ENCODE measurements around the gene SRSF1.
"Not testable (repeated sequence)": the region's sequence is repeated elsewhere in the genome, so short reads cannot be mapped to it uniquely, and the experiment has no call there.

Gene SRSF1

GRCh38 chr17:57988301-57989250 is 18.5 kb downstream of the SRSF1 start:
- peak; percentile 77 for DNase-seq

GRCh38 chr17:57987581-57988300 is 19.3 kb downstream of the SRSF1 start, which contains the start of gene VEZF1:
VEZF1 (minus strand) TSS chr17:57988254; CDS start chr17:57988111, 143 bp downstream.
- DNase-seq, result peak; percentile 77

DNA sequence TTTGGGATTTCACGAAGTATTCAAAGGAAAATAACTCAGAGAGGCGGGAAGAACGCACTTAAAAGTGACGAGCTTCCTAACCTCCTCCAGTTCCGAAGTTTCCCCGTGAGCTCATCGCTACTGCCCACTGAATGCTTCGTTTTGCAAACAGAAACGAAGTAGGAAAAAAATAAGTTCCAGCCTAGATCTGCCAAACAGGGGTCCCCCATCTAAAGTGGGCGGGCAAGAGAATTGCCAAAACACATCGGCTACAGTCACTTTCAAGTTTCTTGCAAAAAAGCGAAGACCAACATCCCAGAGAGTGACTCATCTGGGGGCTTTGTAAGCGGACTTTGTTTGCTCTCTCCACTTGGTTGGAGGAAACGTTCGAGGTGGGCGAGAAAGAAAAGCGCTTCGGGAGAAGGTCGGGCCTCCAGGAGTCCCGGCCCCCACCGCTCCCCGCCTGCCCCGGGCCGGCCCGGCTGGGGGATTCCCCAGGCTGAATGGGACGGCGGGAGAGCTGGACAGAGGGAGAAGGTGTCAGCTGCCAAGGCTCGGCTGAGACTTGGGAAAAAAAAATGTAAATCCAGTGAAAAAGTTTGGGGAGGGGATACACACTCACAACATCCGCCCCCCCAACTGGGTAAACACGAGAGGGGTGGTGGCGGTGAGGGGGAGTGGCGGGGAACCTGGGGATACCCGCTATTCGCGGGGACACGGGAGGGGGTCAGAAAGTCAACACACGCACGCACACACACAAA is 20.0 kb downstream of the SRSF1 start:
- no peak for DNase-seq

- no peak for DNase-seq
Measured at GRCh38 chr17:57985675-57985974, 21.4 kb downstream of the SRSF1 start.

GRCh38 chr17:57984936-57985674 is 21.9 kb downstream of the SRSF1 start:
- DNase-seq, result no peak

DNA sequence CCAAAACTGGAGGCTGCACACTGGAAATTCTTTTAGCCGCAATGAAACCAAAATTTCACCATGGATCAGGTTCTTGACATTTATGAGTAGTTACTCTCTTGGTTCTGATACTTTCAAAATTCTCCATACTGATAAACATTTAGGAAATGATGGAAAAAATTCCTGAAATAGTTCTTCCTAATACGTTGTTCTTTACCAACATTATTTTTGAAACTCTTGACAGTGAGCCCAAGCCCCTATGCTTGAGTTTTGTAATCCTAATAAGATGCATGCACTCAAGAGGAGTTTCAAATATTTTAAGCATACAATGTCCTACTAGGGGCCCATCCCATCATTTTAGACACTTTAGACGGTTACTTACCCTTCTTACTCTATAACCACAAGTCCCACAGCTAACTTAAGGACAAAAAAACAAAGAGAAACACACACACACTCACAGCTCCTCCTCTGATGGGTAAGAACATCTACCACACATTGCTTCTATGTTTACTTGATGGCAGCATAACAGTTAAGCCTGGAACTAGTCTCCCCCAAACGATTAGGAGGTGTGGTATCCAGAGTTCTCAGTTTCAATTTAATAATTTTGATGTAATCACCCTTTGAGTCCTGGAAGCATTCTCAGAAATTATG is 22.7 kb downstream of the SRSF1 start:
- no peak for DNase-seq

DNA sequence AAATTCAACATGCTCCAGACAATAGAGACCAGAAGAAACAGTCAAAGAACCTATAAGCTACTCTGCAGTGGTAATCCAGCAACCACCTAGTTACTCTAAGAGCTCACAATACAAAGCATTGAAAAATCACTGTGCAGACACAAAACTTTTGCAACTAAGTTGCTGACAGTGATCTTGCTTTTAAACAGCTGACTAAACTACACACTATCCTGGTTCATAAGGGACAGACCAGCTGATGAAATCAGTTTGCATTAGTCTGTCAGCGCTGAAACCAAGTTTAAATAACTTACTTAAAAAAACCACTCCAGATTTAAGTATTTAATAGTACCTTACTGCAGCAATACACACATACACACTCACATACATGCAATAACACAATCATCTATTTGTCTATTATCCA is 23.6 kb downstream of the SRSF1 start:
- no peak for DNase-seq

DNA sequence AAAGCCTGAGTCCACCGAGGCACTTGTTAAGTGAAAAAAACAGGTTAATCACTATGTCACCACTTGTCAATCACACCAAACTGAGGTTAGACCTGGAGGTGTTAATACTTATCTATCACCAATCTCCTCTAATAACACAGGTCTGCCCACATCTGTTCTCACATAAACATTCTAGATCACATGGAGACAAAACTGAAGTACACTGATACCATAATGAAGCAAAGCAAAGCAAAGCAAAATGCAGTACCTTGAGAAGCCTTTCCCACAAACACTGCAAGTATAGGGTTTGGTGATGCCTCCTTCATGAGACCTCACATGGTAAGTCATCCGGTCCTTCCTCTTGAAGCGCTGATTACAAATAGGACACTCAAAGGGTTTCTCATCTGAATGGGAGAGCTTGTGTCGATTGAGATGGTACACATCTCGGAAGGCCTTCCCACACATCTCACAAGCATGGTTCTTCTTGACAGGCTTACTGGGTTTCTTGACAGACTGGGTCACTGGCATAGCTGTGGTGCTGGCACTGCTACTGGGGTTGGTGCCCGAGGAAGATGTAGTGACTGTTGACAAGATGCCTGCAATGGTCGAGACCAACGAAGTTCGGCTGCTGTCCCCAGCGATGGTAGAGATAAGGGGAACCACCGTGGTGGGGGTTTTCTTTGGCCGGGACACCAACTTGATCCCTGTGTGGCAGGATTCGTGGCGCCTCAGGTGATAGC is 24.4 kb downstream of the SRSF1 start:
- no peak for DNase-seq

DNA sequence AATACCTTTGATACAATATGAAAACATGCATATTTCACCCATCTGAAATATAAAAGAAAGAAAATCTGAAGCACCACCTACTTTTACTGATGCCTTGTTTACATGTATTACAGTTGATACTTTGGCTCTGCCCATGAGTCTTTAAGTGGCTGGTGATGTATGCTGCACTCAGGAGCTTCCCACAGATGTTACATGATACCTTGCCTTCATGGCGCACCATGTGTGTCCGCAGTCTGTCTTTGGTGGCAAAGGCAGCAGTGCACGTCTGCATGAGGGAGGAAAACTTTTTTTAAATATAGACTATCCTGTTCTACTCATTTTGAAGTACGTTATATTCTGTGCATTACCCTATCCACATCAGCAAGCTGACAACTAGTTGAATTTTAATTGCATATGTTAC is 26.5 kb downstream of the SRSF1 start:
- DNase-seq, result no peak

DNA sequence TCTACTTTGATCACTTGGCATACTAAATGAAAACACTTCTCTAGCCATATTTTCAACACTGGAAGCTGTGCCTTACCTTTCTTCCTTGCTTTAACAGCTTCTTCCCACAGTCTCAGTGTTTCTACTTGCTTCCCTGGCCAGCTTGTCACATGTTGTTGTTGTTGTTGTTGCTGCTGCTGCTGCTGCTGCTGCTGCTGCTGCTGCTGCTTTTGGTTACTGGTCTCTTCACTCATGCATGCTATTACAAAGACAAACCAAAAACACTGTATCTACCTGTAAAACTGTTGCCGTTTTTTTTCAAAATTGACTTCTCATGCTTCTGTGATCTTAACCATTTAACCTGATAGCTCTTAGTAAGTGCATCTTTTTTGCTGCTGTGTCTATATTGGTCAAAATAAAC is 28.0 kb downstream of the SRSF1 start:
- no peak for DNase-seq

DNA sequence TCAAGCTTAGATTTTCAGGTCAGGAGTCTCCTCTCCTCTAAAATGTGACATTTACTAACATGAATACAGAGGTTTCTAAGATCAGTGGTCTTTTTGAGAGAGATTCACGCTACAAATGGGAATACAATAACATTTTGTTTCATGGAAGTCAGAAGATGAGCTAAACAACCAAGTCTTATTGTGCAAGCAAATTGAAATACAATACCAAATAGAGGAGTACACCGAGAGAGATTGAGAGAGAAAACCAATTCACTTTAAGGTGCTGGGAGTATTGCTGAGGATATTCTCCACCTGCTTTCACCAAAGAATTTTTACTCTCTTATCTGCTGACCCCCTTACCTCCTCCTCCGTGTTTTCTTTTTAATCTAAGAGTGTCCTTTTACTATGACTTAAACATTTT is 30.5 kb downstream of the SRSF1 start:
- DNase-seq, result no peak

- DNase-seq, result no peak
Measured at GRCh38 chr17:57975044-57975443, 32.0 kb downstream of the SRSF1 start.

GRCh38 chr17:57974053-57974824 is 32.8 kb downstream of the SRSF1 start:
- not testable (repeated sequence) for DNase-seq

GRCh38 chr17:57972151-57972550 is 34.9 kb downstream of the SRSF1 start:
- no peak for DNase-seq

DNA sequence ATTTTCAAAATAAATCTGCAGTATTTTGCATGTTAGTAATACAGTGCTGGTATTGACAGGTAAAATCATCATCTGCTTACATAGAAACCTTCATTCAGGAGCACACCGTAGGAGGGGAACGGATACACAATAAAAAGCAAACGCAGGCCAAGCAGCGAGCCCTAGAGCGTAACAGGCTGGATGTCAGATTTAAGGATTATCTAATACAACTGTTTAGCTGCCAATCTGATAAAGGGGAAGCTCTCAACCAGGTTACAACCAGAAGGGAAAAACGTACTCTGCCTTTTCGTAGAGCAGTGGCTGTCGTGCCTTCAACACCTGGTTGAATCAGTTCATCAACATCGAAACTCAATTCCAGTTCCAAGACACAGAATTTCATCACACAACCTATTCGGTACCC is 35.5 kb downstream of the SRSF1 start:
- DNase-seq, result no peak

GRCh38 chr17:57970710-57971109 is 36.3 kb downstream of the SRSF1 start:
- no peak for DNase-seq

DNA sequence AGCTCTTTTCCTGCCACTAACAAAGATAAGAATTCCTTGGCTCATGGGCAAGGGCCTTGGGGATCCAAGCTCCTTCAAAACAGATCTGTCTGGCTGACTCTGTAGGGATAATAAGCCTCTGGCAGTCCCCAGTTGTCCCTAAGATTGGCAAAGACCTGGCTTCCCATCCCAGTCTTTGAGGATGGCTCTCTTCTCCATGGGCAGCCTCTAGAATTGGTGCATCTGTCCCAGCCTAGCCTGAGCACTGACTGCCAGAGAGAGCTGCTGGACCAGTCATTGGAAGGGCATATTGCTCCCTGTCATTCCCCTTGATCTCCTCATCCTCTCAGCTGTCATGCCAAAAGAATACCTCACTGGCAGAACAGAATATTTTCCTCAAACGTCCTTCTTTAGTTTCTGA is 38.6 kb downstream of the SRSF1 start:
- no peak for DNase-seq

- DNase-seq, result no peak
Measured at GRCh38 chr17:57966875-57967274, 40.2 kb downstream of the SRSF1 start.

DNA sequence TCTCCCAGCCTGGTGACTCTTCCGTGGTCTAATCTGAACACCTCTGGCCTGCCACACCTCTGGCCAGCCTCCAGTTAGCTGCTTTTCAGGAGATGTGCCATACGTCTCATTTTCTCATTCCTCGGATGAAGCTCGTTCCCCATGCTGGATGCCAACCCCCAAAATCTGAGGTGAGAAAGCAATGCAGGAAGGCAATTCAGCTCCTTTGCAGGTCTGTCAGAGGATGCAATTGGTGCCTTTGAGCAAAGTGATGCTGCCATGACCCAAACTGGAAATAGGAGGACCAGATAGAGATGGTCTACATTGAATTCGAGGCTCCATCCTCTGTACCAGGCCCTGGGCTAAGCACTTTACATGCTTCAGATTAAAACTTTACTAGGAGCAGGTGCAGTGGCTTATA is 40.8 kb downstream of the SRSF1 start:
- DNase-seq, result no peak

DNA sequence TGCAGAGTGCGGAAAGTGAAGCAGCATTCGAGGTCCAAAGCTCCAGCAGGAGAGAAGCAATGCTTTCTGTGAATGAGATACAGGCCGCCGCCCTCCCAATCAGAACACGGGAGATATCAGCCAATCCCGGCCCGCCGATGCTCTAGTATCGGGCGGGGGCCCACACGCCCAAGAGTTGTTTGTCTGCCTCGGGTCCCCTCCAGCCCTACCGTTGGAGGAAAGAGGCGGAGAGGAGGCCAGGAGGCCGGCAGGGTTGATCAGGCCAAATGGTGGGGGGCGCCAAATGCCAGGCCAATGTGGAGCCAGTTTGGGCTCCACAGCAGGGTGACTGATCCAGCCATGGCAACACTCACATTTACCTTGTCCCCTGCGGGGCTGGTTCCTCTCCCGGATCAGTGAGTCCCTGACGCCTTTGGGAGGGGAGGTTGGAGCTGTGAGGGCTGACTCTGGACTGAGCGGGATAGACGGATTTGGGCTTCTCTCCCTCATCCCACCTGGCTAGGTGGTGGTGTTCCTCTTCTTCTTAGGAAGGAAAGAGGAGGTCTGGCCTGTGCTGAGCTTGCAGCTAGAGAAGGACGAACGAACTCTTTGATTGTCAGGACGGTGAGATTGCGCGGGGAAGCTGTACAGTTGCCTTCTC is 41.4 kb downstream of the SRSF1 start:
- DNase-seq, result no peak

Measured in NCI-H1092 treated with DMSO at 0.1 percent for 48 hours (cell line).